Muscle layer of duodenum (tissue), 2 donors: ENCODE measurements around the gene ERI2.
"Not testable (repeated sequence)": the region's sequence is repeated elsewhere in the genome, so short reads cannot be mapped to it uniquely, and the experiment has no call there.

Experiments
- H3K27ac ChIP-seq: one replicate; pipeline ENCODE4 v1.7.0; 2013; ENCODE audit warnings: mild to moderate bottlenecking, low read length
- H3K27me3 ChIP-seq: one replicate; pipeline ENCODE4 v1.7.0; 2013; ENCODE audit warnings: low read depth, mild to moderate bottlenecking, control low read depth, low read length
- H3K36me3 ChIP-seq, 2 donors: one replicate each; pipeline ENCODE4 v1.7.0; 2013; ENCODE audit warnings: low read length in 2 of 2, control low read depth in 1 of 2, mild to moderate bottlenecking in 1 of 2; ENCODE audit not compliant: insufficient read depth in 2 of 2, control insufficient read depth in 1 of 2
- H3K4me1 ChIP-seq, 2 donors: one replicate each; pipeline ENCODE4 v1.7.0; 2013; ENCODE audit warnings: low read length in 2 of 2, mild to moderate bottlenecking in 2 of 2, control low read depth in 1 of 2, moderate library complexity in 1 of 2; ENCODE audit not compliant: insufficient read depth in 2 of 2, control insufficient read depth in 1 of 2
- H3K4me3 ChIP-seq, 2 donors: one replicate each; pipeline ENCODE4 v1.7.0; 2013; ENCODE audit warnings: low read length in 2 of 2, low read depth in 1 of 2, mild to moderate bottlenecking in 1 of 2
- H3K9me3 ChIP-seq, 2 donors: one replicate each; pipeline ENCODE4 v1.7.0; 2013; ENCODE audit warnings: low read length in 2 of 2, control low read depth in 1 of 2, mild to moderate bottlenecking in 1 of 2; ENCODE audit not compliant: control insufficient read depth in 1 of 2
- donor health status: healthy.

ERI2 gene

DNA sequence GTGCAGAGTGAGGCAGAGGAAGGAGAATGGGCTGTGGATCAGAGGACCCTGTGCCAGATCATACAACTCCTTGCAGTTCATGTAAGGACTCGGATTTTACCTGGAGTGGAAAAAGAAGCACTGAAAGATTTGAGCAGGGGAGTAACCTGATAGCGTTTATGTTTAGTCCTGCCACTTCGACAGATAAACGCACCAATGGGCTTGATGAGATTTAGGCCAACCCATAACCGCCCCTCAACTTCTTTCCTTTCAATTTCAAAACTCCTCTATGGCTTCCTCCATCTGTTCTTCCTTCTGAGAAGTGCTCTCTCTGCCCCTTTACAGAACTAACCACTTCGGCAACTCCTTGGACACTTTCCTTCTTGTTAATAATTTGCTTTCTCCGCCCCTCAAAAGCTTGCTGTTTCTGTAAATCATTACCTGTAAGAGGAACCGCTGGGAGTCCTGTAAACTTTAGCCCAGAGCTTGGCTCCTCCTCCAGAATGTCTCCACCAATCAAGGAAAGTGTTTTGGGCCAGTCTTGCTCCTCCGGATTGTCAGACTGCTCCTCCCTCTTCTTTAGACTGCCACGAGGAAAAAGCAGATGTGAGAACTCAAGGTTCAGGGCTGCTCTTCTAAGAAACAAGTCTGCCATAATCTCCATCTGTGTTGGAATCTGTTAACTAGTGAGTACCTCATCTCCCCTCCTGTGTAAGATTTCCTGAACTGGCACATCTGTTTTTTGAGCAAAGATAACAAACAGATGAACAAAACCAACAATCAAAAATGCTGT, 42.6 kb downstream of the ERI2 start, which contains the start of gene ACSM3:
Gene ACSM3 (plus strand): TSS at position 554 of the 772 bp plus-strand sequence. CDS start 6,021 bp downstream, outside the sequence.
- Histone ChIP-seq H3K27ac (peak within 1 kb of the TSS; percentile 67), H3K4me3 (peak within 1 kb of the TSS; percentile 59 to 67)

DNA sequence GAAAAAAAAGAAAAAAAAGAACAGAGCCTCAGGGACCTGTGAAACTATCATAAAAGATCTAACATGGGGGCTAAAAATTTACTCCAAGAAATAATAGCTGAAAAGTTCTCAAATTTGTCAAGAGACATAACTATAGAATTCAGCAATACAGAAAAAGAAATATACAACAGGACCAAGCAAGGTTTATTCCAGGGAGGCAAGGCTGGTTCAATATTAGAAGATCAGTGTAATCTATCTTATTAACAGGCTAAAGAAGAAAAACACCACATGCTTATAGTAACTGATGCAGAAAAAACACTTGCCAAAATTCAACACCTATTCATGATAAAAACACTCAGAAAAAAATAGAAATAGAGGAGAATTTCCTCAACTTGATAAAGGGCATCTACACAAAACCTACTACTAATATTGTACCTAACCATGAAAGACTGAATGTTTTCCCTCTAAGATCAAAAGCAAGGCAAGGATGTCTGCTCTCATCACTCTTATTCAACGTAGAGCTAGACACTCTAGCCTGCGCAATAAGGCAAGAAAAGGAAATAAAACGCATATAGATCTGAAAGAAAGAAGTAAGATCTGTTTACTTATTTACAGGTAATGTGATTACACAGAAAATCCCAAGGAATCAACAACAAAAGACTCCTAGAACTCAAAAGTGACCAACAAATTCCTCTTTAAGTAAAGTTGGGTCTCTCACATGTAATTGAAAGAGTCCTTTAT, 43.7 kb downstream of the ERI2 start:
- H3K4me3 ChIP-seq: peak overlapping the region in 1 of 2 donors; percentile 59
- H3K36me3 ChIP-seq: no peaks in the 10 kb centered on the region
- H3K27ac ChIP-seq: peak overlapping the region; percentile 67
- no peaks in the 10 kb centered on the region for H3K27me3 ChIP-seq
- H3K4me1 ChIP-seq: peaks cover 0 to 4% of the 10 kb centered on the region in 2 donors
- H3K9me3 ChIP-seq: no peaks in the 10 kb centered on the region

More for the DNA sequence above, 42.6 kb downstream of the ERI2 start, which contains the start of gene ACSM3:
- Histone ChIP-seq H3K27me3 (no peaks in the 10 kb centered on the region), H3K36me3 (no peaks in the 10 kb centered on the region), H3K4me1 (peaks cover 0 to 4% of the 10 kb centered on the region in 2 donors), H3K9me3 (no peaks in the 10 kb centered on the region)

DNA sequence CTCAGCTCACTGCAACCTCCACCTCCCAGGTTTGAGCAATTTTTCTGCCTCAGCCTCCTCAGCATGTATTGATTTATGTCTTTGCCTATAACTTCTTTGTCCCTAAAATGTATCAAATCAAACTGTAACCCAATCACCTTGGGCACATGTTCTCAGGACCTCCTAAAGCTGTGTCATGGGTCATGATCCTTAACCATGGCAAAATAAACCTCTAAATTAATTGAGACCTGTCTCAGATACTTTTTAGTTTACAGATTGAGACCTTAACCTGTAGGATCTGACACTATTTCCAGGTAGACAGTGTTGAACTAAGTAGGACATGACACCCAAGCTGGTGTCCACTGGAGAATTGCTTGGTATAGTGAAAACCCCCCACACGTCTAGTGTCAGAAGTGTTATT, 45.1 kb downstream of the ERI2 start:
- Histone ChIP-seq H3K4me1 (peaks cover 0 to 4% of the 10 kb centered on the region in 2 donors), H3K36me3 (no peaks in the 10 kb centered on the region), H3K27ac (no peak overlapping the region), H3K4me3 (no peak overlapping the region), H3K27me3 (no peaks in the 10 kb centered on the region), H3K9me3 (no peaks in the 10 kb centered on the region)

GRCh38 chr16:20760346-20760745, 45.9 kb downstream of the ERI2 start:
- Histone ChIP-seq H3K4me1 (peaks cover 0 to 4% of the 10 kb centered on the region in 2 donors), H3K9me3 (no peaks in the 10 kb centered on the region), H3K27ac (no peak overlapping the region), H3K27me3 (no peaks in the 10 kb centered on the region), H3K4me3 (no peak overlapping the region), H3K36me3 (no peaks in the 10 kb centered on the region)

GRCh38 chr16:20755799-20756198, 50.5 kb downstream of the ERI2 start:
- H3K27ac ChIP-seq: not testable (repeated sequence)

GRCh38 chr16:20755238-20755637, 51.0 kb downstream of the ERI2 start:
- Histone ChIP-seq H3K36me3 (no peaks in the 10 kb centered on the region), H3K9me3 (no peaks in the 10 kb centered on the region), H3K4me1 (no peaks in the 10 kb centered on the region), H3K4me3 (no peak overlapping the region), H3K27me3 (no peaks in the 10 kb centered on the region), H3K27ac (no peak overlapping the region)

More at GRCh38 chr16:20755799-20756198, 50.5 kb downstream of the ERI2 start:
- H3K9me3 ChIP-seq, H3K36me3 ChIP-seq, H3K27me3 ChIP-seq, H3K4me1 ChIP-seq, H3K4me3 ChIP-seq: not testable (repeated sequence)

DNA sequence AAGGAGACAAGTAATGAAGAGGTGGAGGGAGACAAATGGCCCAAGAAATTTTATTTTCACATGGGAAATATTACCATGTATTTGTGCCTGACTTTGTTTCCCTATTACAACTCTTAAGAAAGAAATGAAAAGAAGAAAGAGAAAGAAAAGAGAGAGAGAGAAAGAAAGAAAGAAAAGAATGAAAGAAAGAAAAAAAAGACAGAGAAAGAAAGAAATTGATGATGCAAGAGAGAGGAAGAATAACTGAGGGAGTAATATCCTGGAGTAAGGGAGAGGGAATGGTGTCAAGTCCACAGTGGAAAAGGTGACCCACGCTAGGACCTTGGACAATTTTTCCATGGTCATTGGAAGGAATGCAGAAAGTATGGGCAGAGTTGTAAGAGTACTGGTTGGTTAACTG, 52.5 kb downstream of the ERI2 start:
- H3K9me3 ChIP-seq: no peaks in the 10 kb centered on the region
- H3K4me3 ChIP-seq: no peak overlapping the region
- no peaks in the 10 kb centered on the region for H3K27me3 ChIP-seq
- no peak overlapping the region for H3K27ac ChIP-seq
- H3K4me1 ChIP-seq: no peaks in the 10 kb centered on the region
- no peaks in the 10 kb centered on the region for H3K36me3 ChIP-seq

- Histone ChIP-seq H3K27me3 (no peaks in the 10 kb centered on the region), H3K27ac (no peak overlapping the region), H3K9me3 (peaks cover 0 to 5% of the 10 kb centered on the region in 2 donors), H3K4me1 (no peaks in the 10 kb centered on the region), H3K36me3 (no peaks in the 10 kb centered on the region), H3K4me3 (no peak overlapping the region)
Measured at GRCh38 chr16:20750558-20750957, 55.7 kb downstream of the ERI2 start.

GRCh38 chr16:20749474-20749873, 56.8 kb downstream of the ERI2 start:
- no peaks in the 10 kb centered on the region for H3K4me1 ChIP-seq
- H3K27me3 ChIP-seq: no peaks in the 10 kb centered on the region
- H3K4me3 ChIP-seq: no peak overlapping the region
- H3K27ac ChIP-seq: no peak overlapping the region
- no peaks in the 10 kb centered on the region for H3K36me3 ChIP-seq
- peaks cover 0 to 5% of the 10 kb centered on the region in 2 donors for H3K9me3 ChIP-seq

- Histone ChIP-seq H3K27me3 (no peaks in the 10 kb centered on the region), H3K9me3 (peaks cover 0 to 5% of the 10 kb centered on the region in 2 donors), H3K4me1 (no peaks in the 10 kb centered on the region), H3K36me3 (no peaks in the 10 kb centered on the region), H3K4me3 (no peak overlapping the region), H3K27ac (no peak overlapping the region)
Measured at GRCh38 chr16:20747030-20747816, 59.0 kb downstream of the ERI2 start.

GRCh38 chr16:20746461-20746860, 59.8 kb downstream of the ERI2 start:
- Histone ChIP-seq H3K9me3 (peaks cover 0 to 5% of the 10 kb centered on the region in 2 donors), H3K36me3 (no peaks in the 10 kb centered on the region), H3K27ac (no peak overlapping the region), H3K4me3 (no peak overlapping the region), H3K27me3 (no peaks in the 10 kb centered on the region), H3K4me1 (no peaks in the 10 kb centered on the region)
